HCT116 (cell line): ENCODE results near the gene SLC22A2.

Experiments
- ATF3 ChIP-seq: IDR thresholded peaks from 2 replicates; pipeline ENCODE4 v1.6.1; 2012
- CTCF ChIP-seq, 3 experiments: fragments of 200-600 bp in 1 of 3; sonication (generic) in 1 of 3; IDR thresholded peaks in 2 of 3; conservative IDR thresholded peaks in 1 of 3; 2 replicates each; pipeline ENCODE4 v1.5.1; 2012 to 2017; ENCODE audit warnings: low read depth in 2 of 3, low read length in 2 of 3, antibody characterized with exemption in 1 of 3, borderline replicate concordance in 1 of 3, control low read depth in 1 of 3, mild to moderate bottlenecking in 1 of 3, mixed read lengths in 1 of 3, mixed run types in 1 of 3, moderate library complexity in 1 of 3; ENCODE audit not compliant: insufficient read depth in 1 of 3
- EGR1 ChIP-seq: IDR thresholded peaks from 2 replicates; pipeline ENCODE4 v1.6.1; 2012; ENCODE audit warnings: low read depth
- MAX ChIP-seq: IDR thresholded peaks from 2 replicates; pipeline ENCODE4 v1.6.1; 2012
- POLR2A ChIP-seq: IDR thresholded peaks from 2 replicates; pipeline ENCODE4 v1.7.0; 2011; ENCODE audit warnings: borderline replicate concordance; ENCODE audit not compliant: insufficient read depth, insufficient read length; ENCODE audit errors: extremely low read depth
- POLR2AphosphoS5 ChIP-seq: IDR thresholded peaks from 2 replicates; pipeline ENCODE4 v1.6.1; 2011; ENCODE audit warnings: mild to moderate bottlenecking, low read depth, low read length, moderate library complexity
- SIN3A ChIP-seq: IDR thresholded peaks from 2 replicates; pipeline ENCODE4 v1.6.1; 2012; ENCODE audit warnings: low read depth
- YY1 ChIP-seq: IDR thresholded peaks from 2 replicates; pipeline ENCODE4 v1.6.1; 2011; ENCODE audit warnings: low read length, low read depth, moderate library complexity, mild to moderate bottlenecking; ENCODE audit not compliant: insufficient replicate concordance; ENCODE audit errors: extremely low read depth
- ZNF274 ChIP-seq: fragments of 200-500 bp; sonication (Bioruptor generic); IDR thresholded peaks from 2 replicates; pipeline ENCODE4 v1.6.1; 2014; ENCODE audit warnings: mild to moderate bottlenecking, low read depth, low read length, inconsistent platforms

- TF ChIP-seq ZNF274, result no peak
- TF ChIP-seq CTCF (IDR thresholded peaks at IDR 0.05 in 2 of 3, conservative IDR thresholded peaks at IDR 0.05 in 1 of 3; ENCODE audit: borderline replicate concordance in 1 of 3, insufficient read depth in 1 of 3, low read depth in 2 of 3, low read length in 2 of 3), result no peak
- no peak for TF ChIP-seq POLR2A
- TF ChIP-seq YY1, result no peak
- no peak for TF ChIP-seq ATF3
- TF ChIP-seq MAX, result no peak
- TF ChIP-seq SIN3A, result no peak
- no peak for TF ChIP-seq POLR2AphosphoS5
- no peak for TF ChIP-seq EGR1
These were observed 83.9 kb downstream of the SLC22A2 start for GRCh38 chr6:160174681-160175080.
